ENCODE data around the gene PITPNC1.
"Not testable (repeated sequence)": the region's sequence is repeated elsewhere in the genome, so short reads cannot be mapped to it uniquely, and the experiment has no call there.

The PITPNC1 gene

GRCh38 chr17:67573987-67574657 is 197.0 kb downstream of the PITPNC1 start:
- no peak overlapping the region for H3K4me3 ChIP-seq (ENCODE audit: low read length)
- DNase-seq (ENCODE audit: low read depth), result no peak
- no peak for TF ChIP-seq CTCF (IDR thresholded peaks at IDR 0.05; ENCODE audit: insufficient read depth, low read depth, low read length, missing control alignments)

DNA sequence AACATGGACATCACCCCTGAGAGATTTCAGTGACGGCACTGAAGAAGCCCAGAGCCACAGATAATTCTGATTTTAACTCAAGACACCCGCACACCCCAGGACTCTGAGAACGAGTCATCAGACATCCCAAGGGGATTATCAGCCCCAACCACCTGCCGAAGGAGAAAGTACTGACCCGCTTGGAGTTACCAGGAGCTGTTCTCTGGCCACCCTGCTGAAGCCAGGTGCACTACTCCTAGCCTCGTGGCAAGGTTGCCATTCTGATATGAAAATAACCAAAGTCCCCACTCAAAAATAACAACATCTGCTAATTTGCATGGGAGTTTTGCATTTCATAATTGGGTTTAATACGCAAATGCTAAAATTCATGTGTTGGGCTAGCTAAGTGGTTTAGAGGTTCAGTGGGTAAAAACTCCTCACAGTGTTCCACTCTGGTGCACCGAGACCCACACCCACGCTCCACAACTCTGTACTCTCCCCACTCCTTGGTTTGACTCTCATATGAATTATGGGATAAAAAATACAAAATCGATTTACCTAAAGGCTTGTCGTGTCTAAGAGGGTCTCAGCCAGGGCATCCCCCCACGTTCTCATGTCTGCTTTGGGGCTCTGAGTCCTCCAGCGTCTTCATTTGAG is 197.7 kb downstream of the PITPNC1 start:
- no peak for TF ChIP-seq CTCF (IDR thresholded peaks at IDR 0.05; ENCODE audit: insufficient read depth, low read depth, low read length, missing control alignments)
- H3K4me3 ChIP-seq (ENCODE audit: low read length), result no peak overlapping the region
- no peak for DNase-seq (ENCODE audit: low read depth)

DNA sequence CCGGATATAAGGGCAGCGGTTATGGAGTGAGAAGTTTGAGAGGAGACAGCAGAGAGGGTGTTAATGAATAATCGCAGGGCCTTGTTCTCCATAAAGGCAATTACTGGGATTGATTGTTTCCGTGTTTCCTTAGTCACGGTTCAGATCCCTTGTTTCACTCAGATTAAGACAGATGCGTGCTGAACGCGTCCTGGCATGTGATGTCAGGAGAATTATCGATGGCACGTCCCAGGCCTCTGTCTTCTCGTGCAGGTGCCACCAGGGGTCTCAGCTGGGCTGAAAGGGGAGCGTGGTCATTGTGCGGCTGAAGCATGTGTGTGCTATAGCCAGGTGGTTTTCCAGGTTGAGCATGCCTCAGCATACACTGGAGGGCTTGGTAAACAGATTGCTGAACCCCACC is 198.2 kb downstream of the PITPNC1 start:
- no peak overlapping the region for H3K4me3 ChIP-seq (ENCODE audit: low read length)
- peak; percentile 51 for DNase-seq (ENCODE audit: low read depth)
- TF ChIP-seq CTCF (IDR thresholded peaks at IDR 0.05; ENCODE audit: insufficient read depth, low read depth, low read length, missing control alignments), result peak; percentile 24

DNA sequence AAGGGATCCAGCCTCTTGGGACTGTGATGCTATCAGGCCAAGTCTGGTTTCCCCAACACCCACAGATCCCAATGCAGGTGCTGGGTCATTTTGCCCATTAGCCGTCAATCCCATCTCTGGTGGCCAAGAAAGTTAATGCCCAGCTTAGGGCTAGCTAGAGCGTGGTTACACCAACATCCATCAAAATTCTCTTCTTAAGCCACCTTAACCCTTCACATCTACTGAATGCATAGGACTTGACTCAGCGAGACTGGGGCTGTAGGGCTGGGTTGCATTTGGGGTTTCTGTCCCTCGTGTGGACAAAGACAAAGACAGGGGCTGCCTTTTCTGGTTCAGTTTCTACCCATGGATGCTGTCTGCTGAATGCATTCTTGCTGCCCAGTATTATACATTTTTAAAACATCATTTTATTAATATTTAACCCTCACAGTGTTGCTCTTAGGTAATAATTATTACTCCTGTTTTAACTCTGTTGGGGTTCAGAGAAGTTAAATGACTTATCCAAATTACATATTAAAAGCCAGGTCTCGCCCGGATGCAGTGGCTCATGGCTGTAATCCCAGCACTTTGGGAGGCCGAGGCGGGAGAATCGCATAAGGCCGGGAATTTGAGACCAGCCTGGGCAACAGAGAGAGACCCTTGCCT is 199.5 kb downstream of the PITPNC1 start:
- DNase-seq (ENCODE audit: low read depth), result no peak
- no peak for TF ChIP-seq CTCF (IDR thresholded peaks at IDR 0.05; ENCODE audit: insufficient read depth, low read depth, low read length, missing control alignments)
- H3K4me3 ChIP-seq (ENCODE audit: low read length), result no peak overlapping the region

DNA sequence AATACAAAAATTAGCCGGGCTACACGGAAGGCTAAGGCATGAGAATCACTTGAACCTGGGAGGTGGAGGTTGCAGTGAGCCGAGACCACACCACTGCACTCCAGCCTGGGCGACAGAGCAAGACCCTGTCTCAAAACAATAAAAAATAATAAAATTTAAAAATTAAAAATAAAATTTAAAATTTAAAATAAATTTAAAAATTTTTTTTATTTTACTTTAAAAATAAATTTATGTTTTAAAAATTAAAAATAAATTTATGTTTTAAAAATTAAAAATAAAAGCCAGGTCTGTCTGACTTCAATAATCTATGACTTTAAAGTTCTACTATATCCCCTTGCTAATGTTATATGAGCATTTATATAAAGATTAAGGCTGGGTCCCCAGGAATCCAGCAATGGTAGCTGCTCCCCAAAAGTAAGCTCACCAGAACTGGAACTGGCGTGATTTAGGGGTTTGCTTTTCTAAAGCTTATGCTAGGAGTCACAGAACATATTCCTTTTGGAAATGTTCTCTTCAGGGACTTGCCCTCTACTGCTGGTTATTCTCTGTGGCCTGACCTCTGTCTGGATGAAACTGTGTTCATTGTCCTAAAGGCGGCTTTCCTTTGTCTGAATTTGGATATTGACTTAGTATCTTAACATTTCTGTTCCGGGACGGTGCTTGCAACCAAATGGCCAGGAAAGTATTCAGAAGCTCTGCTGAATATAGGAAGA is 200.5 kb downstream of the PITPNC1 start:
- no peak for DNase-seq (ENCODE audit: low read depth)
- H3K4me3 ChIP-seq (ENCODE audit: low read length), result no peak overlapping the region
- peak; percentile 3 for TF ChIP-seq CTCF (IDR thresholded peaks at IDR 0.05; ENCODE audit: insufficient read depth, low read depth, low read length, missing control alignments)

DNA sequence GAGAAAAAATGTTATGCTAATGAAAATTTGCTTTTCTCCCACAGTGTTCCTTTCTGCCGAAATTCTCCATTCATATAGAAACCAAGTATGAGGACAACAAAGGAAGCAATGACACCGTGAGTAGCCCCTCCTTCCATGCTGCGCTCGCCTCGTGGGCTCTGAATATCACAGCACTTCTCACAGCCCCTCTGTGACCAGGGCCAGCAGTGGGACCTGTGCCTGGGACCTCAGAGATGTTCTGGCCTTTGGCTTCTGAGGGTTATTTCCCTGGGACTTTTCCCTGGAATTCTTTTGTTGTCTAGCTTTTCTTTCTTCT is 201.0 kb downstream of the PITPNC1 start:
- no peak for TF ChIP-seq CTCF (IDR thresholded peaks at IDR 0.05; ENCODE audit: insufficient read depth, low read depth, low read length, missing control alignments)
- no peak for DNase-seq (ENCODE audit: low read depth)
- H3K4me3 ChIP-seq (ENCODE audit: low read length), result no peak overlapping the region

- H3K4me3 ChIP-seq (ENCODE audit: low read length); DNase-seq (ENCODE audit: low read depth): not testable (repeated sequence)
These were observed 201.8 kb downstream of the PITPNC1 start for GRCh38 chr17:67578679-67579405.
